HCT116 (cell line): ENCODE data around the gene COL26A1.

Source experiments
- CEBPB ChIP-seq: IDR thresholded peaks from 2 replicates; pipeline ENCODE4 v1.6.1; 2012; ENCODE audit warnings: low read depth
- CTCF ChIP-seq, 3 experiments: fragments of 200-600 bp in 1 of 3; sonication (generic) in 1 of 3; IDR thresholded peaks in 2 of 3; conservative IDR thresholded peaks in 1 of 3; 2 replicates each; pipeline ENCODE4 v1.5.1; 2012 to 2017; ENCODE audit warnings: low read depth in 2 of 3, low read length in 2 of 3, antibody characterized with exemption in 1 of 3, borderline replicate concordance in 1 of 3, control low read depth in 1 of 3, mild to moderate bottlenecking in 1 of 3, mixed read lengths in 1 of 3, mixed run types in 1 of 3, moderate library complexity in 1 of 3; ENCODE audit not compliant: insufficient read depth in 1 of 3
- EGR1 ChIP-seq: IDR thresholded peaks from 2 replicates; pipeline ENCODE4 v1.6.1; 2012; ENCODE audit warnings: low read depth
- EZH2 ChIP-seq: fragments of 200-600 bp; sonication (generic); IDR thresholded peaks from 2 replicates; pipeline ENCODE4 v1.6.1; 2017; ENCODE audit warnings: antibody characterized with exemption, mixed run types
- EZH2phosphoT487 ChIP-seq: fragments of 200-600 bp; IDR thresholded peaks from 2 replicates; pipeline ENCODE4 v1.6.1; 2018; ENCODE audit warnings: antibody characterized with exemption, borderline replicate concordance
- POLR2A ChIP-seq: IDR thresholded peaks from 2 replicates; pipeline ENCODE4 v1.7.0; 2011; ENCODE audit warnings: borderline replicate concordance; ENCODE audit not compliant: insufficient read depth, insufficient read length; ENCODE audit errors: extremely low read depth
- POLR2AphosphoS5 ChIP-seq: IDR thresholded peaks from 2 replicates; pipeline ENCODE4 v1.6.1; 2011; ENCODE audit warnings: mild to moderate bottlenecking, low read depth, low read length, moderate library complexity
- RAD21 ChIP-seq: IDR thresholded peaks from 2 replicates; pipeline ENCODE4 v1.6.1; 2012; ENCODE audit warnings: low read depth, mild to moderate bottlenecking
- SIN3A ChIP-seq: IDR thresholded peaks from 2 replicates; pipeline ENCODE4 v1.6.1; 2012; ENCODE audit warnings: low read depth
- YY1 ChIP-seq: IDR thresholded peaks from 2 replicates; pipeline ENCODE4 v1.6.1; 2011; ENCODE audit warnings: low read length, low read depth, moderate library complexity, mild to moderate bottlenecking; ENCODE audit not compliant: insufficient replicate concordance; ENCODE audit errors: extremely low read depth
- ZFX ChIP-seq: fragments of 450-650 bp; IDR thresholded peaks from 2 replicates; pipeline ENCODE4 v1.6.1; 2017
- ZNF274 ChIP-seq: fragments of 200-500 bp; sonication (Bioruptor generic); IDR thresholded peaks from 2 replicates; pipeline ENCODE4 v1.6.1; 2014; ENCODE audit warnings: mild to moderate bottlenecking, low read depth, low read length, inconsistent platforms
- TF ChIP-seq, protein P1 (sequence below): IDR thresholded peaks from 2 replicates; pipeline ENCODE4 v1.6.1; 2012; ENCODE audit warnings: low read depth
- TF ChIP-seq, protein P2 (sequence below): IDR thresholded peaks from 2 replicates; pipeline ENCODE4 v1.6.1; 2011; ENCODE audit warnings: mild to moderate bottlenecking, low read length, moderate library complexity; ENCODE audit not compliant: insufficient replicate concordance; ENCODE audit errors: extremely low read depth

GRCh38 chr7:101333912-101334311 is 28.8 kb upstream of the COL26A1 start:
- TF ChIP-seq CTCF (IDR thresholded peaks at IDR 0.05 in 2 of 3, conservative IDR thresholded peaks at IDR 0.05 in 1 of 3; ENCODE audit: borderline replicate concordance in 1 of 3, insufficient read depth in 1 of 3, low read depth in 2 of 3, low read length in 2 of 3) (no peak), EGR1 (no peak), CEBPB (no peak), POLR2A (no peak), EZH2phosphoT487 (no peak), POLR2AphosphoS5 (no peak), EZH2 (no peak), RAD21 (no peak), ZFX (no peak), SIN3A (no peak), ZNF274 (no peak), YY1 (no peak)
- TF ChIP-seq, protein P1, sequence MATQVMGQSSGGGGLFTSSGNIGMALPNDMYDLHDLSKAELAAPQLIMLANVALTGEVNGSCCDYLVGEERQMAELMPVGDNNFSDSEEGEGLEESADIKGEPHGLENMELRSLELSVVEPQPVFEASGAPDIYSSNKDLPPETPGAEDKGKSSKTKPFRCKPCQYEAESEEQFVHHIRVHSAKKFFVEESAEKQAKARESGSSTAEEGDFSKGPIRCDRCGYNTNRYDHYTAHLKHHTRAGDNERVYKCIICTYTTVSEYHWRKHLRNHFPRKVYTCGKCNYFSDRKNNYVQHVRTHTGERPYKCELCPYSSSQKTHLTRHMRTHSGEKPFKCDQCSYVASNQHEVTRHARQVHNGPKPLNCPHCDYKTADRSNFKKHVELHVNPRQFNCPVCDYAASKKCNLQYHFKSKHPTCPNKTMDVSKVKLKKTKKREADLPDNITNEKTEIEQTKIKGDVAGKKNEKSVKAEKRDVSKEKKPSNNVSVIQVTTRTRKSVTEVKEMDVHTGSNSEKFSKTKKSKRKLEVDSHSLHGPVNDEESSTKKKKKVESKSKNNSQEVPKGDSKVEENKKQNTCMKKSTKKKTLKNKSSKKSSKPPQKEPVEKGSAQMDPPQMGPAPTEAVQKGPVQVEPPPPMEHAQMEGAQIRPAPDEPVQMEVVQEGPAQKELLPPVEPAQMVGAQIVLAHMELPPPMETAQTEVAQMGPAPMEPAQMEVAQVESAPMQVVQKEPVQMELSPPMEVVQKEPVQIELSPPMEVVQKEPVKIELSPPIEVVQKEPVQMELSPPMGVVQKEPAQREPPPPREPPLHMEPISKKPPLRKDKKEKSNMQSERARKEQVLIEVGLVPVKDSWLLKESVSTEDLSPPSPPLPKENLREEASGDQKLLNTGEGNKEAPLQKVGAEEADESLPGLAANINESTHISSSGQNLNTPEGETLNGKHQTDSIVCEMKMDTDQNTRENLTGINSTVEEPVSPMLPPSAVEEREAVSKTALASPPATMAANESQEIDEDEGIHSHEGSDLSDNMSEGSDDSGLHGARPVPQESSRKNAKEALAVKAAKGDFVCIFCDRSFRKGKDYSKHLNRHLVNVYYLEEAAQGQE, result no peak
- TF ChIP-seq, protein P2, sequence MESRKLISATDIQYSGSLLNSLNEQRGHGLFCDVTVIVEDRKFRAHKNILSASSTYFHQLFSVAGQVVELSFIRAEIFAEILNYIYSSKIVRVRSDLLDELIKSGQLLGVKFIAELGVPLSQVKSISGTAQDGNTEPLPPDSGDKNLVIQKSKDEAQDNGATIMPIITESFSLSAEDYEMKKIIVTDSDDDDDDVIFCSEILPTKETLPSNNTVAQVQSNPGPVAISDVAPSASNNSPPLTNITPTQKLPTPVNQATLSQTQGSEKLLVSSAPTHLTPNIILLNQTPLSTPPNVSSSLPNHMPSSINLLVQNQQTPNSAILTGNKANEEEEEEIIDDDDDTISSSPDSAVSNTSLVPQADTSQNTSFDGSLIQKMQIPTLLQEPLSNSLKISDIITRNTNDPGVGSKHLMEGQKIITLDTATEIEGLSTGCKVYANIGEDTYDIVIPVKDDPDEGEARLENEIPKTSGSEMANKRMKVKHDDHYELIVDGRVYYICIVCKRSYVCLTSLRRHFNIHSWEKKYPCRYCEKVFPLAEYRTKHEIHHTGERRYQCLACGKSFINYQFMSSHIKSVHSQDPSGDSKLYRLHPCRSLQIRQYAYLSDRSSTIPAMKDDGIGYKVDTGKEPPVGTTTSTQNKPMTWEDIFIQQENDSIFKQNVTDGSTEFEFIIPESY, result no peak
